CD14-positive monocyte (primary cell): Measurements from ENCODE around the gene TXLNA. TPM values are rescaled to one million over a fixed set of nuclear protein-coding genes. Genes with fewer than 3 reads are reported as not detected.
A peak's percentile ranks its signal among the peaks of the same experiment; 100 is the strongest.

Experiments used
- DNase-seq, 3 donors: peaks; one replicate each; pipeline ENCODE4 v3.0.0-alpha.2; 2011 to 2022
- H2AFZ ChIP-seq: 2 replicates; pipeline ENCODE4 v1.6.0; 2012; ENCODE audit warnings: mild to moderate bottlenecking, low read depth, low read length, inconsistent platforms; ENCODE audit not compliant: insufficient read depth, poor library complexity, severe bottlenecking
- H3K27ac ChIP-seq, 2 donors: 1 replicate in 1 of 2; 2 replicates in 1 of 2; pipeline ENCODE4 v1.5.1; 2012 to 2013; ENCODE audit warnings: low read length in 2 of 2, control low read depth in 1 of 2, inconsistent platforms in 1 of 2, low read depth in 1 of 2, mild to moderate bottlenecking in 1 of 2
- H3K27me3 ChIP-seq, 2 donors: one replicate each; pipeline versions ENCODE4 v1.6.0 to v1.6.1; 2011 to 2013; ENCODE audit warnings: low read length in 2 of 2; ENCODE audit not compliant: control insufficient read depth in 2 of 2, insufficient read depth in 2 of 2
- H3K36me3 ChIP-seq, 2 donors: replicated peaks in 1 of 2; 1 replicate in 1 of 2; 2 replicates in 1 of 2; pipeline versions ENCODE4 v1.5.1 to v1.6.1; 2012 to 2013; ENCODE audit warnings: low read length in 2 of 2, control low read depth in 1 of 2, inconsistent platforms in 1 of 2, mild to moderate bottlenecking in 1 of 2; ENCODE audit not compliant: insufficient read depth in 2 of 2, control insufficient read depth in 1 of 2
- H3K4me1 ChIP-seq, 2 donors: 1 replicate in 1 of 2; 2 replicates in 1 of 2; pipeline versions ENCODE4 v1.5.1 to v1.6.1; 2012 to 2013; ENCODE audit warnings: low read length in 2 of 2, control low read depth in 1 of 2, inconsistent platforms in 1 of 2, mild to moderate bottlenecking in 1 of 2, moderate library complexity in 1 of 2; ENCODE audit not compliant: insufficient read depth in 2 of 2, control insufficient read depth in 1 of 2
- H3K4me2 ChIP-seq: replicated peaks from 2 replicates; pipeline ENCODE3; 2012; ENCODE audit warnings: low read length, moderate library complexity, mild to moderate bottlenecking; ENCODE audit not compliant: poor library complexity, severe bottlenecking; ENCODE audit errors: extremely low read depth
- H3K4me3 ChIP-seq, 3 experiments: fragments of 200-600 bp in 1 of 3; sonication (generic) in 1 of 3; replicated peaks in 1 of 3; 1 replicate in 2 of 3; 2 replicates in 1 of 3; pipeline ENCODE4 v1.5.1; 2011 to 2013; ENCODE audit warnings: low read length in 3 of 3, mild to moderate bottlenecking in 3 of 3, control low read depth in 2 of 3, low read depth in 2 of 3, inconsistent platforms in 1 of 3, moderate library complexity in 1 of 3
- H3K79me2 ChIP-seq: 2 replicates; pipeline ENCODE4 v1.6.0; 2012; ENCODE audit warnings: mild to moderate bottlenecking, control low read depth, inconsistent platforms, low read length, moderate library complexity; ENCODE audit not compliant: insufficient read depth
- H3K9ac ChIP-seq: 2 replicates; pipeline ENCODE4 v1.6.0; 2017; ENCODE audit warnings: low read length, mild to moderate bottlenecking; ENCODE audit not compliant: insufficient read depth, poor library complexity, severe bottlenecking
- H3K9me3 ChIP-seq, 2 donors: replicated peaks in 1 of 2; 1 replicate in 1 of 2; 2 replicates in 1 of 2; pipeline versions ENCODE4 v1.5.1 to v1.6.1; 2012 to 2013; ENCODE audit warnings: low read length in 2 of 2, control low read depth in 1 of 2; ENCODE audit not compliant: control insufficient read depth in 1 of 2, insufficient read depth in 1 of 2
- H4K20me1 ChIP-seq: 2 replicates; pipeline ENCODE4 v1.6.0; 2012; ENCODE audit warnings: mild to moderate bottlenecking, low read length, control low read depth, moderate library complexity; ENCODE audit not compliant: insufficient read depth
- H3K27ac Mint-ChIP-seq, 7 donors: one replicate each; pipeline ENCODE4 v1.8.0; 2020; ENCODE audit warnings: mild to moderate bottlenecking in 7 of 7, mixed read lengths in 7 of 7, moderate library complexity in 6 of 7, inconsistent platforms in 2 of 7
- H3K27me3 Mint-ChIP-seq, 3 donors: one replicate each; pipeline ENCODE4 v1.8.0; 2021 to 2022; ENCODE audit warnings: low read depth in 3 of 3, mild to moderate bottlenecking in 3 of 3, mixed read lengths in 3 of 3, moderate library complexity in 3 of 3, inconsistent platforms in 1 of 3
- H3K36me3 Mint-ChIP-seq, 2 donors: one replicate each; pipeline ENCODE4 v1.8.0; 2020; ENCODE audit warnings: mixed read lengths in 2 of 2, inconsistent platforms in 1 of 2, mild to moderate bottlenecking in 1 of 2
- H3K4me1 Mint-ChIP-seq: one replicate; pipeline ENCODE4 v1.8.0; 2020; ENCODE audit warnings: mild to moderate bottlenecking, mixed read lengths
- H3K4me3 Mint-ChIP-seq, 2 donors: one replicate each; pipeline ENCODE4 v1.8.0; 2020; ENCODE audit warnings: mild to moderate bottlenecking in 2 of 2, mixed read lengths in 2 of 2, moderate library complexity in 1 of 2
- H3K9me3 Mint-ChIP-seq, 7 donors: one replicate each; pipeline ENCODE4 v1.8.0; 2020 to 2022; ENCODE audit warnings: mixed read lengths in 7 of 7, mild to moderate bottlenecking in 6 of 7, moderate library complexity in 6 of 7, inconsistent platforms in 2 of 7
- CTCF ChIP-seq: fragments of 200-600 bp; IDR thresholded peaks from one replicate; pipeline ENCODE4 v1.8.0; 2022; ENCODE audit warnings: antibody characterized with exemption, mild to moderate bottlenecking
- WGBS: methylation state at CpG from one replicate; pipeline ENCODE4 v1.1.5; 2013; ENCODE audit warnings: missing lambda C conversion rate; ENCODE audit not compliant: insufficient coverage; 5-methylcytosine and 5-hydroxymethylcytosine counted together
- intact Hi-C, 2 donors: fragments of 100-400 bp; cut with micrococcal nuclease; formaldehyde crosslinking; loops; one replicate each; pipeline versions ENCODE4 v1.15.0 to v1.15.1; 2023
- polyA plus RNA-seq, 3 donors: library from polyadenylated mRNA; depleted of rRNA in 1 of 3; unstranded in 2 of 3; stranded (reverse) in 1 of 3; fragments of 300-500 nt in 2 of 3; fragments of >200 nt in 1 of 3; fragmentation: Illumina TruSeq in 2 of 3; gene quantifications; 1 replicate in 2 of 3; 2 replicates in 1 of 3; pipeline ENCODE4 v1.2.3, GENCODE V29; 2012 to 2021

The TXLNA gene
- polyA plus RNA-seq, 3 donors: 12.3 to 15.3 (median 14.4) TPM

DNA sequence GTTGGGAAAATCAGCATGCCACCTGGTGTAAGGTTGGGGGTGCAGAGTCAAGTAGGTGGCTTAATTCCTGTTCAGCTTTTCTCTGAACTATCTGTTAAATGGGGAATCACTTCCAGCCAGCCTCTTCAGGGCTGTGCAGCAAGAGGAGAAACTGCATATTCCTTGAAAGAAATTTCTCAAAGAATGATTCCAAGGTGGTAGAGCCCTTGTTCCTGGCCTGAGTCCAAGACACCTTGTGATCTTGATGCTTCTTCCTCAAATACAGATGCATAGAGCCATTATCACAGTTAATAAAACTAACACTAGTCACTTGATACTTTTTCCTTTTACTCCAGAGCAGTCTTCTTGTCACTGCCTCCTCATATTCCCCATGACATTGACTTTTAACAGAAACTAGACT lies 5.2 kb downstream of the TXLNA start:
- Histone ChIP-seq H2AFZ (no peak overlapping the region), H3K79me2 (peaks cover 71% of the 10 kb centered on the region), H3K4me2 (no peak overlapping the region), H3K4me3 (no peak overlapping the region), H3K4me1 (peaks cover 17 to 22% of the 10 kb centered on the region in 2 donors), H3K9me3 (no peaks in the 10 kb centered on the region), H3K9ac (no peak overlapping the region), H4K20me1 (peaks cover 50% of the 10 kb centered on the region), H3K36me3 (peaks cover 65 to 76% of the 10 kb centered on the region in 2 donors), H3K27me3 (no peaks in the 10 kb centered on the region), H3K27ac (peak overlapping the region in 1 of 2 donors; percentile 21)
- DNase-seq: no peak
- Mint-ChIP-seq H3K4me3 (no peak overlapping the region), H3K27me3 (peaks cover 0 to 2% (median 0%) of the 10 kb centered on the region in 3 donors), H3K9me3 (no peaks in the 10 kb centered on the region), H3K27ac (peak overlapping the region in 1 of 7 donors; percentile 58), H3K4me1 (peaks cover 37% of the 10 kb centered on the region), H3K36me3 (peaks cover 55 to 85% of the 10 kb centered on the region in 2 donors)
- intact Hi-C loops: loop anchor here in 1 of 2 donors (10.0 kb wide), 1 partner anchor 110 kb away; the partner anchor contains the start of gene HDAC1
- no peak for TF ChIP-seq CTCF

DNA sequence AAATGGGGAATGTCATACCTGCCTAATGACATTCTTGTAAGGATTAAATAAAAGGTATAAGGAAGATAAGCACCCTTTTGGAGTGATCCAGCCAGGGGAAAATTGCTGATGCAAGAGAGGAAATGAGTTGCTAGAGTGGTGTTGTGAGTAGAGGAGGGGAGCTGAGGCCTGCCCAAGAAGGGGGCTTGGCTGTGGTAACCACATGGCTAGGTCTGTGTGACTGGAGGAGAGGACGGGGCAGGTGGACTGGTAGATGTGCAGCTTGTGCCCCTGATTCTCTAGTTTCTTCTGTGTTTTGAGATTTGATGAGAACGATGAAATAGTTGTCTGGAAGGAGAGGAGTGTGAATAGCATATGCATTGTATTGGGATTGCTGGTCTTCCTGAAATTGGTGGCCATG lies 6.6 kb downstream of the TXLNA start:
- H2AFZ ChIP-seq: no peak overlapping the region
- Mint-ChIP-seq H3K4me3 (no peak overlapping the region), H3K27me3 (peaks cover 0 to 2% (median 0%) of the 10 kb centered on the region in 3 donors), H3K4me1 (peaks cover 27% of the 10 kb centered on the region), H3K27ac (peak overlapping the region in 4 of 7 donors; percentile 13 to 68 (median 52)), H3K36me3 (peaks cover 67 to 99% of the 10 kb centered on the region in 2 donors), H3K9me3 (no peaks in the 10 kb centered on the region)
- H3K36me3 ChIP-seq: peaks cover 79 to 89% of the 10 kb centered on the region in 2 donors
- intact Hi-C loops: loop anchor here in 1 of 2 donors (10.0 kb wide), 1 partner anchor 109 kb away; the partner anchor contains the start of gene HDAC1
- no peaks in the 10 kb centered on the region for H3K27me3 ChIP-seq
- TF ChIP-seq CTCF: no peak
- peak overlapping the region in 1 of 2 donors; percentile 48 for H3K27ac ChIP-seq
- no peak overlapping the region for H3K4me2 ChIP-seq
- H4K20me1 ChIP-seq: peaks cover 49% of the 10 kb centered on the region
- no peaks in the 10 kb centered on the region for H3K9me3 ChIP-seq
- peaks cover 6 to 10% of the 10 kb centered on the region in 2 donors for H3K4me1 ChIP-seq
- H3K9ac ChIP-seq: no peak overlapping the region
- peaks cover 63% of the 10 kb centered on the region for H3K79me2 ChIP-seq
- 77% methylated on average over 2 of the region's 2 CpGs for WGBS
- no peak overlapping the region for H3K4me3 ChIP-seq
- DNase-seq: no peak
